Skin epidermis (tissue), 12 donors: ENCODE data around the gene DLG1.

ENCODE experiments used
- H3K27ac ChIP-seq, 21 experiments: fragments of 200-600 bp; sonication (generic) in 11 of 21; one replicate each; pipeline ENCODE4 v1.5.0; 2020; ENCODE audit warnings: mild to moderate bottlenecking in 3 of 21, inconsistent platforms in 2 of 21, moderate library complexity in 2 of 21
- H3K4me3 ChIP-seq, 7 experiments: fragments of 200-600 bp; sonication (generic) in 2 of 7; one replicate each; pipeline ENCODE4 v1.5.0; 2020; ENCODE audit warnings: inconsistent platforms in 2 of 7, mild to moderate bottlenecking in 2 of 7, moderate library complexity in 1 of 7

Gene DLG1

GRCh38 chr3:197025736-197026480 is 272.5 kb downstream of the DLG1 start:
- H3K27ac ChIP-seq: no peak overlapping the region

DNA sequence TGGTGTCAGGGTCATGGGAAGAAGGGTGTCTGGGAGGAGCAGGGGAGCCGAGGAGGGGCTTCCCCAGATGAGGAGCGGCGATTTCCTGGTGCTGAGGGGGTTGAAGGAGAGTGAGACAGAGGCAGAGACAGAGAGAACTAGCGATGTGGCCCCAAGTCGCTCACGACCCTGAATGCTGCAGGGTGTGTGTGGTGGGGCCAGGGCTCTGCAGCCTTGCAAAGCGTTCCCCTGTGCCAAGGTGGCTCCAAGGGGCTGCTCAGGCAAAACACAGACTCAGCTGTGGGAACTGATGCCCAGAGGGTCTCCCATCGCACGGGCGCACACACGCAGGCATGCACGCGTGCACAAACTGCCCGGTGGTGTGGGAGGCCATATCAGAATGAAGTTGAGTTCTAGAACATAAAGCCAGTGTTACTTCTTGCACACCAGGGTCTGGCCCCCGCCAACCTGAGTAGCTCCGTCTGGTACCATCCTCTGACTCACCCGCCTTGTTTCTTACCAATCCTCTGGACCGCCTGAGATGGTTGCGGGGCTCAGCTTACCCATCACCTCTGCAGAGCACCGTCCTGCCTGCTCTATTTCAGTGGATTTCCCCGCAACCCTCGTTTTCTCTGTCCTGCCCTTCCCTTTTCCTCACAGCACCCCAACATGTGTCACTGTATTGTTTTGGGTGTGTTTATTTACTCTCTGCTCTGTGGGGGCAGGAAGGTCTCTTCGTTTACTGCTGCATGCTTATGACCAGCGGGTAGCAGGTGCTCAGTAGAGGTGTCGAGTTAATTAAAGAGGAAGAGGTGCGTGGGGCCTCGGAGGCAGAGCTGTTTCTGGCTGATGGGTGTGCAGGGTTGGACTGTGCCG is 273.3 kb downstream of the DLG1 start:
- H3K4me3 ChIP-seq: no peak overlapping the region
- H3K27ac ChIP-seq: no peak overlapping the region

More at GRCh38 chr3:197025736-197026480, 272.5 kb downstream of the DLG1 start:
- H3K4me3 ChIP-seq: no peak overlapping the region

DNA sequence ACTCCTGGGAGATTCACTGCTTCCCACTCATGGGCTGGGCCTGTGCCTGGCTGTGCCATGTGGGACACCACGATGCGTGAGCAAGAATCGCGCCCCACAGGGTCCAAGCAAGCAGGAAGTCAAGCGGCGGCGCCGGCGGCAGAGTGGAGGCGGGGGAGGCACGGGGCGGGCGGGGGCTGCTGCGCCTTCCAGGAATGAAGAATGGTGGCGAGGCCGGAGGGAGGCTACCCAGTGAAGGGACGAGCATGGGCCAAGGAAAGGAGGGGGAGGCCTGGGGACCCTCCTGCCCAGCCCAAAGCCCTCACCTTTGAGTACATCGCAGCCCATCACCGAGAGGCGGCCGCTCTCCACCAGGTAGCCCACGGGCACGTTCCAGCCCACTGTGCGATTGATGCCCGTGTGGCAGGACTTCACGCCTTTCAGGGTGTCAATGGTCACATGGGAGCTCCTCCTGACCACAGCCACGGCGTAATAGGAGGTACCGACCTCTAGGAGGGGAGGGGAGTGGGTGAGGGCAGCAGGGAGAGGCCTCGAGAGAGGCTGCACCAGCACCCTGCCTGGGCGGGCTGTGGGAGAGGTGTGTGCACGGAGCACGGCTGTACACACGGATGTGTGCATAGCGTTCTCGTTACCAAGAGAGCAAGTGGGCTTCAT is 274.3 kb downstream of the DLG1 start:
- Histone ChIP-seq H3K27ac (peak overlapping the region in 1 of 21 experiments; percentile 3), H3K4me3 (no peak overlapping the region)

DNA sequence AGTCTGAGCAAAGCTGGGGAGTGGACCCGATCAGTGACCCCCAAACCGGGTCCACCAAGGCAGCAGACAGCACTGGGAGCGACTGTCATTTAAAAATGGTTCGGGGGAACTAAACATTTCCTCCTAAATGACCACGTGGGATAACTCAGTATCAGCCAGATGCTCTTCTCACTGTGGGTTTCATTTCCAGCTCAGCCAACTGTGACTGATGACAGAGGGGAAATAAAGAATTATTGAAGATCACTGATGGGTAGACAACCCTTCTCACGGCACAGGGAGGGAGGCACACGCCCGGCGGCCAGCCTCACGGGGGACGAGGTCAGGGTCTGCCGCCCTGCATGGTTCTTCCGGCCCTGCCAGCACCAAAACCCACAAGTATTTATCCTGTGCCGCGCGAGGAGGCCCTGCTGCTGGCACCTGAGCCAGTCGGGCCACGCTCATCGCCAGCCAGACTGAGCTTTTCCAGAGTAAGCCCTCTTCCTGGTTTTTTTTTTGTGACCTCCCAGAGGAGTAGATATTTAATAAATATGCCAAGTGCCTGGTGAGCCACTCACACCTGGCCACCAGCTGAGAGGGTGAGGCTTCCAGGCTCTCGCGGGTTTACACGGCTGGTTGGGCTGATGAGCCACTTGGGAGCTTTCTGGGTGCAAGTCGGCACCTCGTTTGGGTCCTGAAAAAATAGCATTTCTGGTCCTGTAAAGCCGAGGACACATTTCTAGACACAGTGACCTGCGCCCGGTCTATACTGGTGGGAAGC is 275.0 kb downstream of the DLG1 start:
- Histone ChIP-seq H3K4me3 (no peak overlapping the region), H3K27ac (peak overlapping the region in 2 of 21 experiments; percentile 3 to 9)

- H3K4me3 ChIP-seq: no peak overlapping the region
Measured at GRCh38 chr3:197022405-197023231, 275.8 kb downstream of the DLG1 start.

DNA sequence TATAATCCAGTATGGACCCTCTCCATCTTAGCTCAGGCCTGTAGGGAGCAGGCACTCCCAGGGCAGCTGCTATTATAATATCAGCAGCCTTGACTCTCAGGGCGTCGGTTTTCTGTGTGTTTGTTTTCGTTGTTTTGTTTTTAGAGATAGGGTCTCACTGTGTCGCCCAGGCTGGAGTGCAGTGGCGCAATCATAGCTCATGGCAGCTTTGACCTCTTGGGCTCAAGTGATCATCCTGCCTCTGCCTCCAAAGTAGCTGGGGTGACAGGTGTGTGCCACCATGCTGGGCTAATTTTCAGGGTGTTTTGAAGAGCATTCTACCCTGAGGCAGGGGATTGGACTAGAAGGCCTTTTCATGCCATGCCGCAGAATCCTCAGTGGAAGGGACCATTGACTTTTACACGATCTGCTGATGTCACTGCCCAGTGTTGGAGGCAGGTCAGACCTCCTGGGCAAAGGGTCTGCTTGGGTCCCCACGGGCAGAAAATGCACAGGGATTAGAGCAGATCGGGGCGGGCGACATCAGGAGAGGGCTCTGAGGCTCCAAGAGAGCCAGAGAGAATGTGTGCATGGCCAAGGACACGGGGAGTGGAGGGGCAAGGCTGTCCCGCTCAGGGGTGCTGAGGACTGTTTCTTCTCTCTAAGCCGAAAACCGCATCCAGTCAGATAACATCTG is 276.5 kb downstream of the DLG1 start:
- Histone ChIP-seq H3K27ac (no peak overlapping the region), H3K4me3 (no peak overlapping the region)

More at GRCh38 chr3:197022405-197023231, 275.8 kb downstream of the DLG1 start:
- H3K27ac ChIP-seq: peak overlapping the region in 1 of 21 experiments; percentile 9

GRCh38 chr3:197021231-197021630 is 277.2 kb downstream of the DLG1 start:
- no peak overlapping the region for H3K4me3 ChIP-seq
- H3K27ac ChIP-seq: peak overlapping the region in 1 of 21 experiments; percentile 15

- Histone ChIP-seq H3K27ac (no peak overlapping the region), H3K4me3 (no peak overlapping the region)
Measured at GRCh38 chr3:197019535-197019934, 278.9 kb downstream of the DLG1 start.

- no peak overlapping the region for H3K4me3 ChIP-seq
Measured at GRCh38 chr3:197019021-197019420, 279.4 kb downstream of the DLG1 start.

GRCh38 chr3:197017003-197017402 is 281.4 kb downstream of the DLG1 start:
- Histone ChIP-seq H3K27ac (no peak overlapping the region), H3K4me3 (no peak overlapping the region)

More at GRCh38 chr3:197019021-197019420, 279.4 kb downstream of the DLG1 start:
- H3K27ac ChIP-seq: no peak overlapping the region

DNA sequence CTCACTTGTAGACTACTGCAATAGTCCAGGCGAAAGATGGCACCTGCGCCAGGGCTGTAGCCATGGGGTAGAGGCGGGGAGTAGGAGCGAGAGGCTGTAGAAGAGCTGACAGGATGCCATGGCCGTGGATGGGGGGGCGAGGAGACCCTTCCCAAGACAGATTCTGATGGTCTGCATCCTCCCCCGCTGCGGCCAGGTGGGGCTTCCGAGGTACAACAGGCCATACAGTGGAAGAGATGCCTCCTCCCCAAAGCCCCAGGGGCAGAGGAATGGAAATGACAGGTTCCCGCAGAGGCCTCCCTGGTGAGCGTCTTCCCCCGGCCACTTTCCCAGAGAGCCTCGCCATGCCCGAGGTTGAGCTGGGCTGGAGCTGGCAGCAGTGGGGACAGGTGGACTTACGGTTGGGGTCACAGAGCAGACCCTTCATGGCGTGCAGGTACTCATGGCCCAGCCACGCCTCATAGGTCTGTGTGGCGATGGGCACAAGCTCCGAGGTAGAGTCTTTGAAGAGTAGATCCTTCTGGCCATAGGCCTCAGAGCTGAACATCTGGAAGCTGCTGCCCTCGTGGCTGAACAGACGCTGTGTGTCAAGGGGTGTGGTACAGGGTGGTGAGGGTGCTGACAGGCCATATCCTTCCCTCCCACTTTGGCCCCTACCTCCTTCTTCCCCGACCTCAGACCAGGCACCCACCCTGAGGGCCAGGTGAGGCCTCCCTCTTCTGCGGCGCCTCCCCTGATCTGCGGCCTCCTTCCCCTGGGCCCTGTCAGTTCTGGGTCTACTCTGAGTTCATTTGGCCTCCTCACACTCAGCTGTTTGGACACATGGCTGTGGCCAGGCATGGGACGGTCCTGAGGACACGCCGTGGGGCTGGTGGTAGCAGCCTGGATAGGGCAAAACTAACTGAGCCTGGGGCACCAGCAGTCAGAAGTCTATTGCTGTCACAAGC is 282.3 kb downstream of the DLG1 start:
- Histone ChIP-seq H3K27ac (no peak overlapping the region), H3K4me3 (no peak overlapping the region)

DNA sequence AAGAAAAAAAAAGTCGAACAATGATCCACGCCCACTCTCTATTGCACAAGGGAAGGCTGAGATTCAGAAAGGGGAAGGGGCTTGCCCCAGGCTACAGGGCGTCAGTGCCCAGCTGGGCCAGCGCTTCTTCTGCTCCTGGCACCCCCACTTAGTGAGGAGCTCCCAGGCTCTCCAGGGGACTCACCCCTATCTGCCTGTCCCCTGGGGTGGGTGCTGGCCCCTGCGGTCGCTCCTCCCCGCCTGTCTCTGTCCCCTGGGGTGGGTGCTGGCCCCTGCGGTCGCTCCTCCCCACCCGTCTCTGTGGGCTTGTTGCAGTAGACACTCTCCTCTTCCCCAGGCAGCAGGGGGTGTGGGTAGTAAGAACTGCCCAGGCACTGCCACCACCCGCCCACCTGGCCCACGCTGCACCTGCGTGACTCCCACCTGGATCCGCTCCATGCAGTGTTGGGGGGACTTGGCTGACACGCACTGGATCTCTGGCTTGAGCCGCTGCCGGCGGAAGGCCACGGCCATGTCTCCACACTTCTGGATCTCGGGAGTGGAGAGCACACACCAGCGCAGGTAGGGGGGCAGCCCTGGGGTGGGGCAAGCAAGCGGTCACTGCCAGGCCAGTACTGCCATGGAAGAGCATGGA is 283.4 kb downstream of the DLG1 start:
- Histone ChIP-seq H3K27ac (no peak overlapping the region), H3K4me3 (no peak overlapping the region)

GRCh38 chr3:197014024-197014423 is 284.4 kb downstream of the DLG1 start:
- Histone ChIP-seq H3K27ac (no peak overlapping the region), H3K4me3 (no peak overlapping the region)

- H3K27ac ChIP-seq: no peak overlapping the region
- no peak overlapping the region for H3K4me3 ChIP-seq
Measured at GRCh38 chr3:197012540-197012883, 285.9 kb downstream of the DLG1 start.

DNA sequence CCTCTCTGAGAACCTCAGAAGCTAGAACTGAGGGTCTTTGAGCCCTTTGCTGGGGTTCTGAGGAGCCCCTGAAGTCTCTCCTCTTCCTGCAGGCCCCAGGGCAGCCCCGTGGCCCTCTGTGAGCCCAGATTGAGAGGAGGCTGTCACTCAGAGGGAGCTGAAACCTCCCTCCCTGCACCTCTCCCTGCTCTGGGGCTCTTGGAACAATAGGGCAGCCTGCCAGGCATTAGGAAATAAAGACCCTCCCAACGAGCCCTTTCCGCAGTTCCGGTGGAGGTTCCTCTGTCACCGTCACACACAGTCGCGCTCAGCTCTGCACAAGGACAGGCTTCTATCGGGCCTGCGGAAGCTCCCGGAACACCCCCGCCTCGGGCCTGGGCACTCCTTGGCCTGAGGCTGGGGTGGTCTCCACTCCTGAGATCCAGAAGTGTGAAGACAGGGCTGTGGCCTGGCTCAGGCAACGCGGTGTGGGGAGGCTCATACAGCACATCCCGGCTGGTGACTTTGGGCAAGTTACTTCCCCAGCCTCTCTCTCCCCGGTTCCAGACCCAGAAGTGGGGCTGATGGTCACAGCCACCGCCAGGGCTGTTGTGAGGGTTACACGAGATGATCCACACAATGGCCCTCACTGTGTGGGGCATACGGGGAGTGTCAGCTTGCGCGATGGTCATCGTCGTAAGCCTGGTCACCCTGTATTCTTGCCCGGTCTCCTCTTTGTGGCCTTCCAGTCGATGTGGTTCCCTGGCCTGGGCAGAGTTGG is 286.5 kb downstream of the DLG1 start:
- Histone ChIP-seq H3K4me3 (no peak overlapping the region), H3K27ac (no peak overlapping the region)
